Dedifferentiated amniotic fluid mesenchymal stem cell (primary cell): ENCODE measurements around the gene YPEL3.
"Not testable (repeated sequence)": the region's sequence is repeated elsewhere in the genome, so short reads cannot be mapped to it uniquely, and the experiment has no call there.

Experiments used
- DNase-seq: peaks from one replicate; pipeline ENCODE4 v3.0.0-alpha.2; 2016; ENCODE audit errors: extremely low spot score

Gene YPEL3

DNA sequence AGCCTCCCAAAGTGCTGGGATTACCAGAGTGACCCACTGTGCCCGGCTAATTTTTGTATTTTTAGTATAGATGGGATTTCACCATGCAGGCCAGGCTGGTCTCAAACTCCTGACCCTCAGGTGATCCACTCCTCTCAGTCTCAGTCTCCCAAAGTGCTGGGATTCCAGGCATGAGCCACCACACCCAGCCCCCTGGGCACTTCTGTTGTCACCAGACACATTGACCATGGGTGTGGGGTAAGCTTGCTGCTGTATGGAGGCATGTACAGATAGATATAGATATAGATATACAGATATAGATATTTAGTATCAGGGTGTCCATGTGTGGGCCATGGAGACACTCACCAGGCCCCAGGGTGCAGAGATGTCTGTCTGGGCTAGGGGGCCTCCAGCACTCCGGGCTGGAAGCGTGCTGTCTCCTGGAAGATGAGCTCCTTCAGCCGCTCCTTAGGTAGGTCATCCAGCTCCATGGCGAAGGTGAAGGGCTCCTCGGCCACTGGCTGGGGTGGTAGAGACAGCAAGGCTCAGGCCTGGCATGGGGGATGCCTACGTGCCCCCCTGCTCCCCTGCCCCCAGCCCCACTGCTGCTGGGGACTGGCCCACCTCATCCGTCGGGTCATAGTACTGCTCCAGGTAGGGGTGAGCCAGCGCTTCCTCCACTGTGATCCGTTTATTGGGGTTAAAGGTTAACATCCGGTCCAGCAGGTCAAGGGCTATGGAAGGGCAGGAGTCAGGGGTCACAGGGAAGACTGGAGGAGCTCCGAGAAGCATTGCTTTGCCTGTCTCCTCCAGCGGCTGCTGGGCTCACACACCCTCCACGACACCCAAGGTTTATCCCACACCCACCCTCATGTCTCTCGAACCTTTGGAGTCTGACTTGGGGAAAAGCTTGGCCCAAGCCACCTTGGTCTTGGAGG is 20.5 kb upstream of the YPEL3 start:
- DNase-seq = no peak

DNA sequence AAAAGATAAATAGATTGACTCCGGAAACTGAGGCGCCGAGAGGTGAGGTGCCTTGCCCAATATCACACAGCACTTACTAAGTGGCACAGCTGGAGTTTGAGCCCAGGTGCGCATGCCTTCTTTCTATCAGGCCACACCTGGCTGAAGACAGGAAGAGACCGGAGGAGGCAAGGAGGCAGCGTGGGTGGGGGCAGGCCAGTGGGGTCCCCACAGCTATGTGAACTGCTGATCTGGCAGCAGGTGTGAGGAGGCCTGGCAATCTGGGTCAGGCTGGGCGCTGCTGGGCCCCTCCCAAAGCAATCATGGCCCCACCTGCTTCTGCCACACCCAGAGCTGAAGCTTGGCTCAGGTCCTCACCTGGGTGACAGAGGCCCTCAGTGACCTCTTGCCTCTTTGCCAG is 19.2 kb upstream of the YPEL3 start:
- no peak for DNase-seq

DNA sequence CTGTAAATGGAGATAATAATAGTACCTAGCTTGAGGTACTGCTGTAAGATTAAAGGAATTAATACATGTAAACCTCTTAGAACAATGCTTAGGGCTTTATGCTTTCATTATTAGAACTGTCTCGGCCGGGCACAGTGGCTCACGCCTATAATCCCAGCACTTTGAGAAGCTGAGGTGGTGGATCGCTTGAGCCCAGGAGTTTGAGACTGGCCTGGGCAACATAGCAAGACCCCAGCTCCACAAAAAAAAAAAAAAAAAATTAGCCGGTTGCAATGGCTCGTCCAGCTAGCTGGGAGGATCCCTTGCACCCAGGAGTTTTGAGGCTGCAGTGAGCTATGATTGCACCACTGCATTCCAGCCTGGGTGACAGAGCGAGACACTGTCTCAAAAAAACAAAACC is 18.8 kb upstream of the YPEL3 start:
- not testable (repeated sequence) for DNase-seq

DNA sequence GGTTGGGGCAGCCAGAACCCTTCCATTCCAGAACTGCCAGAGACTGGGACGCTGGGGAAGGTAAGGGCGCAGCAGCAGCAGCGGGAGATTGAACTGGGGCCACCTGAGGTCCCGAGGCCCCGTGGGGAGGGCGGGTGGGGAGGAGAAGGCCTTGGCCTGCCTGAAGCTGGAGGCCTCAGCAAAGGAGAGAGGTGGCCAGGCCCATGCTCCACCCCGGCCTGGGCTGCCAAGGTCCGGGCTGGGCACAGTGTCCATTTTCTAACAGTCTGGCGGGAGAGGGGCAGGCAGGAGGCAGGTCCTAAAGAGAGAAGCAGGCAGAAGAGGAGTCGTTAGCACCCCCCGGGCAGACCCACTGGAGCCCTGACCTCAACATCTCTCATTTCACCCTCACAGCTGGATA is 18.4 kb upstream of the YPEL3 start:
- DNase-seq = no peak

DNA sequence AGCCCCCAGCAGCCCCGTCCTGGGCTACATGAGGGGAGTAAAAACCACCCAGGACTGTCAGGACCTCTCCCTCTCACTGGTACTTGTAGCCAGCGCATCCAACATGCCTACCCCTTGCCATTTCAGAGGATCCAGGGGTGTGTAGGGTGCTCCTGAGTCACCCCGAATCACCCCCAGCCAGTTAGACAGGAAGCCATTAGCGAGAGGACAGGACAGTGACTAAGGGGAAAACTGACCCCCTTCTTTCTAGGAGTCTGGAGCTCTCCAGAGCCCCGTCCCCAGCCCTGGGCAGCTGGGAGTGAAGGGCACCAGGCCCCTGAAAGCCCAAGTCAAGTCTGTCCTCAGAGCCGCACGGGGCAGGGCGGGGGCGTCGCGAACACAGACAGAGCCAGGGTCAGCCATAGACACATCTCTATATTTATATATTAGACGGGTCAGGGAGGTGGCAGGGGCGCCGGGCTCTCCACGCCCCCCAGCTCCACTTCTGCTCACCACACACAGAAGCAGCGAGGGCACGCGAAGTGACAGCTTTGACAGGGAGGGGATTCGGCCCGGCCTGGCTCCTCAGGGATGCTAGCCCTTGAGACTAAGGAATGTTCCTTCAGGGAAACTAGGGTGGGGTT is 17.8 kb upstream of the YPEL3 start:
- DNase-seq = no peak

DNA sequence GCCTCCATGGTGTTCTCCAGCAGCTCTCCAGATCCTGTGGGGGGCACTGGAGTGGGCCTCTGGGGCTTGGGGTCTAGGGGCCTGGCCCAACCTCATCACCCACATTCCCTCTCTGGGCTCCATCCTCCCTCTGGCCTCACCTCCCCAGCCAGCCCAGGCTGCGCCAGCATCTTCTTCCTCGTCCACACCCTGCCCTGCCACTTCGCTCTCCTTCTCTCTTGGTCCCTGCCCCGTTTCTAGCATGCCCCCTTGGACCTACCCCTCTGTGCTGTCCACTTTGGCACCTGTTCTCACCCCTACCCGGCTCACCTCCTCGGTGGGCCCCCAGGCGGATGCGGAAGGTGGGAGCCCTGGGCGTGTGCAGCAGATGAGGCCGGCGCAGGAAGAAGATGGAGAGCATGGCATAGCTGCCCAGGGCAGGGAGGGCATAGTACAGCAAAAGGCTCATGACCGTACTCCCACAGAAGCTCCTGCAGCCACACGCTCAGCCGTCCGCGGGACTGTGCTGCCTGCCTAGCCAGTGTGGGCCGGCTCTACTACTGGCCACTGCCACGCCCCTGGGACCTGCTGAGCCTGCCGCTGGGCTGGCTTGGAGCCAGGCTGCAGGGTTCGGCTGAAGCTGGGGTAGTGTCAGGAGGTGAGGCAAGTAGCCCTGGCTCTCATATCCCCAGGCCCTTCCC is 17.2 kb upstream of the YPEL3 start, which contains the start of gene GDPD3:
Gene GDPD3 (minus strand): TSS at position 507 of the 680 bp plus-strand sequence. CDS start 59 bp downstream, at position 448.
- DNase-seq = no peak

DNA sequence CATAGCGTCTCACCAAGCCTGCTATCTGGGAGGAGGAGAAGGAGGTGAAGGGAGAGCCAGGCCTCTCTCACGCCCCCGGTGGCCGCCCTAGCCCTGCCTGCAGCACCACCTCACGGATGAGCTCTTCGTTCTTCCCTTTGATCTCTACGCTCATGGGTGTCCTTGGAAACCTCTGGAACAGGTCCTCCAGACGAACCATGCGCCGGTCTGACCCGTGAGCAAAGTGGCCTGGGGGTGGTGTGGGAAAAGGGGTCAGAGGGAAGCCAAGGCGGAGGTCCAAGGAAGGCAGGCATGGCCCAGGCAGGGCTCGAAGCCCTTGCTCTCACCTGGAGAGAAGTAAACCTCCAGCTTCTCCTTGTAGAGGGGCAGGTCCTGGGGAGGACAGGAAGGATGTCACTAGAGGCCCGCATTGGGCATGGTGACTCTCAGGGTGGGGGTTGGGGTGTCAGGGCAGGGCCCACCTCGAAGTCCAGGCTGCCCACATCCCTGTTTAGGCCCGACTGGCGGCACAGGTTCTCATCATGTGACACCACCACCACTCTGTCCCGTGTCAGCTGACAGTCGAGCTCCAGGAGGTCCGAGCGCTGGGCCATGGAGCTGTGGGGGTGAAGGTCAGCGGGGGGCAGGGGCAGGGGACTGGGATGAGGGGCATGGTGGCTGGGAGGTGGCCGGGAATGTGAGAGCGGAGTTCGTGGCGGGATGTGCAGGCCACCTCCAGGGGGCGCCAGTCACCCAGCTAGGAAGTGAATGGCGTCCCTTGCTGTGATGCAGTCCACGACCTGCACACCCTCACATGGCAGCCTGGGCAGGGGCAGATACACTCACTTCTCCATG is 16.4 kb upstream of the YPEL3 start:
- no peak for DNase-seq

DNA sequence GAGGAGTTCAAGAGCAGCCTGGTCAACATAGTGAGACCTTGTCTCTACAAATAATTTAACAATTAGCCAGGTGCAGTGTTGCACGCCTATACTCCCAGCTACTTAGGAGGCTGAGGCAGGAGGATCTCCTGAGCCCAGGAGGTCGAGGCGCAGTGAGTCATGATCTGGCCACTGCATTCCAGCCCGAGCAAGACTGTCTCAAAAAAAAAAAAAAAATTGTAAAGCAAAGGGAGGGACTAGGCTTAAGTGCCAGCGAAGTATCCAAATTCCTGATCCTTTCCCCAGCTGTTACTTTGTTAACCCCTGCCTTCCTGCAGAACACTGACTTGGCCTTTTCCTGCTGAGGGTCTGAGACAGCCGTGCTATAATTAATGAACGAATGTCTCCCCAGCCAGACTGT is 14.6 kb upstream of the YPEL3 start:
- no peak for DNase-seq

DNA sequence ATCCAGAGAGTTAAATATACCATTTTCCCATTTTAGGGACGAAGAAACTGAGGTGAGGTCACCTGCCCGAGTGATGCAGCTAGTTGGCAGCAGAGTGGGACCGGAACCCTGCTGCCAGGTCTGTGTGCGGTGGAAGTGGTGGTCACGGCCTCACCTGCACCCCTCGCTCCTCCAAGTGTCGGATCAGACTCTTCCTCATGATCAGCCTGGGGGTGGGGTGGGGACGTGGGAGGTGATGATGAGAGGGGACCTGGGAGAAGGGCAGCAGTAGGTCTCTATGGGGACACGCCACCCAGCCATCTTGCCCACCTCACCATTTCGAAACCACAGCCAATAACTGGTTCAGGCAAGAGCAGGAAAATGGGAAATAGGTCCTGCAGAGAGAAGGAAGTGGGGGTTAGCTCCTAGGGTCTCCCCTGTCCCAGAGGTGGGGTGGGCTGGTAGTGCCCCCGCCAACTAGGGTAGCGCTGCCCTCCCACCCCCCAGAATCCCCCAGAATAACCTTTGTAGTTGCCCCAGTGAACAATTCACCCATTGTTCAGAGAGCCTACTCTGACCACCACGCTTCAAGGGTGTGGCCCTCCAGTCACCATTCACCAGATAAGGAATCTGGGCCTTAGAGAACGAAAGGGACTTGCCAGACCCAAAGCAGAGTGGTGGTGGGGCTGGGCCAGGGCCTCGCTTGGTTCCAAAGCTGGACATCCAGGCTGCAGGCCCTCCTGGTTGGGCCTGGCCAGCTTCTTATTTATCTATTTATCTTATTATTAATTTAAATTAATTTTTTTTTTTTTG is 12.2 kb upstream of the YPEL3 start:
- no peak for DNase-seq

DNA sequence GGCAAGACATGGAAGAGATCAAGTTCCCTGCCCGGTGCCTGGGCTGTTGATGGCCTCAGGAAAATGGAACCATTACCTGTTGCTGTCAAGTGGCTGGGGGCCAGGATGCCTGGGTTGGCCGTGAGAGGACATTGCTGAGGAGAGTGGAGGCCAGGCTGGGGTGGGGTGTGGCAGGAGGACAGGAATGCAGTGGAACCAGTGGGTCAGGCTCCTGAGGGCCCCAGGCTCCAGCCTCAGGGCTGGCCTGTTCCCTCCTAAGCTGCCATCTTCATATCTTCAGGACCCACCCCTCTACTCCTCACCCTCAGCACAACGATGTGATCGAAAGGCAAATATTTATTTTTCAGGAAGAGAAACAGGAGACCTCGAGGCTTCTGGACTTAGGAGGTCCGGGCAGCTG is 8.5 kb upstream of the YPEL3 start:
- no peak for DNase-seq

DNA sequence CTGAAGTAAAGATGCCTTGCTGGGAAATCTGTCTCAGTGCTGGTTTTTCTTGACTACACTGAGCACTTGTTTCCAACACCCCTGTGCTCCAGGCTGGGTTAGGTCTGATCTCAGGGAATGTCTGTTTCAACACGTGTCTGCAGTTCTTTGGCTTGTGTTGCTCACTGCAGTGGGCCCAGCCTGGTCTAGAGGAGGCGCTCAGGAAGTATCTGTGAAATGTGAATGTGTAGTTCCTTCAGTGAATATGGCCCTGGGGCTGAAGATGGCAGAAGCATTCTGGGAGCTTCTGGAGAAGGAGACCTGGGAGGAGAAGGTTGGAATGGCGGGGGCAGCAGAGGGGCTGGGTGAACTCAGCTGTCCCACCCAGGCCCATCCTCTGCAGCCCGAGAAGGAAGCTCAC is 8.1 kb upstream of the YPEL3 start:
- no peak for DNase-seq

DNA sequence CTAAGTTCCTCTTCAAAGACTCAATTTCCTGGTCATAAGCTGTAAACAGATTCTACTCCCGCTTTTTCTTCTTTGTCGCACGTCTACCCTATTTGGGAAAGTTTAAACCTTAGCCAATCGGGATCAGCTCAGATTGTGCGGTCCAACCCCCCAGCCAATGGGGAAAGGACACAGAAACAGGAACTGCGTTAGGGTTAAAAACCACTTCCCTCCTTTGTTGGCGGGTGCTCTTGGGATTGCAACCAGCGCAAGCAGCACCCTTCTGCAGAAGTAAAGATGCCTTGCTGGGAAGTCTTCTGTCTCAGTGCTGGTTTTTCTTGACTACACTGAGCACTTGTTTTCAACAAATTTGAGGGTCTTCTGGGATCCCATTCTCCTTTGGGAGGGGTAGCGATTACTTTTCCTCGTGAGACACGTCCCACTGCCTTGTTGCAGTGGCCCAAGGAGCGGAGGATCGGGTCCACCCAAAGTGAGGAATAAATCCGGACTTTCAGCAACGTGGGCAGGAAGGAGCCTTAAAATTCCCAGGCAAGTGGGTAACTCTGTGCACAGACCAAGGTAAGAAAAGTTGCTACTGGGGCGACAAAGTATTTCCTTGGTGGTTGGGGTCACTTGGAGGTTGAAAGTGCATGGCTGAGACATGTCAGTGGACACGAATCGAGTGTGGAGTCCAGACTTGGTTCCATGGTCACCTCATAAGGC is 1.0 kb upstream of the YPEL3 start:
- DNase-seq = no peak

DNA sequence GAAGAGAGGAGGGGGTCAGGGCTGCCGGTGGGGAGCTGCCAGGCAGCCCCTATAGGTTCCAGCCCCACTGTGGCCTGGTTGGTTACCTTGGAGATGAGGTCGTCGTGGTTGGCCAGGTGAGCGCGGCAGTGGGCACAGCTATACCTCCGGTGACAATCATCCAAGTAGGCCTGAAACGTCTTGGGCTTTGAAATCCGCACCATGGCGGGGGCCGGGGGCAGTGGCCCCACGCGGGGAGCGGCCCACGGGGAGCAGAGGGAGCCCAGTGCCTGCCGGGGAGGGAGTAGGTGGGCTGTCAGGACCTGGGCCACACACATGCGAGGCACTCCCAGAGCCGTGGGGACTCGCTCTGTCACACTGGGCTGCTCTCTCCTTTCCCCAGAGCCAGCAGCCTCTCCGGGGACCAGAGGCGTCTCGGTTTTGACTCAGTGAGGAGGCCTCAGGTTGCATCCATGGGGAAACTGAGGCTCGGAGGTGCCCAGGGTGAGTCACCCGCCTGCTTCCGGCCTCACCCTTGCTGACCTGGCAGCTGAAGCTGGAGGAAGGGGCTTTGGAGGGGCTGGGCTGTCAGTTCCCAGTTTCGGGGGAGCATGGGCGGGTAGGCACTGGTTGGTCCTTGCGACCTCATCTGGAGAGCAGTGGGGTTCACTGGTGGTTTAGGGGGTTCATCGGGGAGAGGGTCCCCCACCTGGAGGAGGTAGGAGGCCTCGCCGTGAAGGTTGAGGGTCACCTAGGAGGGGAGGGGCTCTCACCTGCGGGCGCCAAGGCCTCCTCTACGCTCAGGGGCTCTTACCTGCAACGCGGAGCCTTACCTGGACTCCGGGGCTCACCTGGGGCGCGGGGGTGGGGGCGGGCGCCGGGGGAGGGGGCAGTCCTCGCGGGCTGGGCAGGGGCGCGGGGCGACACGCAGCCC is 591 bp downstream of the YPEL3 start:
- DNase-seq = no peak

DNA sequence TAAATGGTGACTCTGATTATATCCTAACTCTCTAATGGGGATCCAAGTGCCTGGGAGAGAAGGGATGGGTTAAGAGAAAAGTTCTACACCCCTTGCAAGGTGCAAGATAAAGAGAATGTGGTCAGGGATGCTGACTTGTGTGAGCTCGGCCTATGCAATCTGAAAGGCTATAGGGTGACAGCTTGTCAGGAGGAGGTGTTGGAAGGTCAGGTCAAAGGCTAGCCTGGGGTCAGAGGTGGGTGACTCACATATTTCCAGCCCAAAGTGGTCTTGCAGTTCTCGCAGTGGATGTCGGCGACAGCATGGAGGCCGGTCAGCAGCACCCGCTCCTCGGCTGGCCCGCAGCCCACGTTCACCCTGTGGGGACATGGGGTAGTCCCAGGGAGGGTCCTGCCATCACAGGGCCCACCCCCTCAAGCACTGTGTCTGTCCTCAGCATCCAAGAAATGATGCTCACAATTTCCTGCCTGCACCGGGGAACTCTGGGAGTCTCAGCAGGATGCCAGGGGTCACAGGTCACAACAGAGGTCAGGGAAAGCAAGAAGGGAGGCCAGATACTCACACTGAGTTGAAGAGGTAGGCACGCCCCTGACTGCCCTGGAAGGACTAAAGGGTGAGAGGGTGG is 1.4 kb downstream of the YPEL3 start:
- no peak for DNase-seq

DNA sequence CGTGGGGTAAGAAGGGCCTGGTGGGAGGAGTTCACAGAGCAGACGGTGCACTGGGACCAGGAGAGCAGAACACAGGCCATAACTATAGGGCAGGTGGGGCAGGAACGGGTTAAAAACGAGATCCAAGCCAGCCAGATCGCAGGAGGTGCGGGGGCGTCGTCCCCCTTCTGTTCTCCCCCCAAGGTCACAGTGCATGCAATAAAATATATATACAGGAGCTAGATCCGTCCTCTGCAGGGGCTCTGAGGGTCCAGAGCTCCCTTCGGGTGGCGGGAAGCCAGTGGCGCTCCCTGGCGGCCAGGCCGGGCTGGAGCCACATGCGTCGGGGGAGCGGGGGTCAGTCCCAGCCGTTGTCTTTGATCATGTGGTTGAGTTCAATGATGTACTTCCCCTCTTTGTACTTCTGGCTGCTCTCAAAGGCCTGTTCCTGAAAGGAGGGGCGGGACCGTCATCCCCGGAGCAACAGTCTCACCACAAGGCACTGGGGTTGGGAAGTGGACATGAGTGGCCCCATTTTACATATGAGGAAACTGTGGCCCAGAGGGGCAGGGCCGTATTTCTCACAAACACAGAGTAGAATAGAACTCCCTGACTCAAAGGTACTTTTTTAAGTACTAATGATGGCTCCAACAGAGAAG is 3.5 kb downstream of the YPEL3 start:
- DNase-seq = no peak

DNA sequence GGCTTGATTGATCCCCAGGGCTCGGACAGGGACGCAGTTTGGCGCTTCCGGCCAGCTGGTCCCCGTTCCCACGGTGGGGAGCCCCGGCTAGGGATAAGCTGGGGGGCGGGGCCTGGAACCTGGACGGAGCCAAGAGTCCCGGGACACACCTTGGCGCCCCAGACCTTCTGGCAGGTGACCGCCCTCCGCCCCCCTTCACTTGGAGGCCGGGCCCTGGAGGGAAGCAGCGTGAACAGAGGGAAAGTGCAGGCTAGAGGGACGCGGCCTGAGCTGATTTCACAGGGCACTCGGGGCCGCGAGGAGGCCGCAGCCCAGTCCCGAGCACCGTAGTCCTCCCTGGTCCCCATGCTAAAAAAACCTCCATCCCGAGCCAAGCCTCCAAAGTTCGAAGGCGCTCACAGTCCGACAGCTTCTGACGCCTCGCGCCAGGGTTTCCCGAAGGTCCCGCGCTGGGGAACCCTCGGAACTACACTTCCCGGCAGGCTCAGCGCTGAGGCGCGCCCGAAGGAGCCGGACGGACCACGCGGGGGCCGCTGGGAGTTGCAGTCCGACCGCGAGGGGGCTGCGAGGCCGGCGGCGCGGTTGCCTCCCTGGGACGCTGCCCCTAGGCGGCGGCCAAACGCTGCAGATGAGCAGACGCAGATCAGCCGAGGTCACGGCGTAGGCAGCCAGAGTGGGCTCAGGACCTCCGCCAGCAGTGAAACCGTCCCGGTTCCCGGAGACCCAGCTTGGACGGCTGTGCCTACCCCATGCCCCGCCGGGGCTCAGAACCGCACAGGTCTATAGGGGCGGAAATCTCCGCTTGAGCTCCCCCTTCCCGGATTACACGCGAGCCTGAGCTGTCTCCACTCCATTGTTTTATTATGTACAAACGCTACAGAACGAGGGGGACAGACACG is 4.3 kb downstream of the YPEL3 start, which contains the start of gene TBX6:
Gene TBX6 (minus strand): TSS at position 451 of the 899 bp plus-strand sequence. CDS start 731 bp downstream, outside the sequence.
- peak; percentile 82 for DNase-seq
